Right lobe of liver (tissue), 4 donors: ENCODE data around the gene MAP2K4.

Source experiments
- CTCF ChIP-seq, 4 donors: fragments of 200-600 bp in 3 of 4; fragments of 450-650 bp in 1 of 4; IDR thresholded peaks; one replicate each; pipeline versions ENCODE4 v1.5.1 to v1.8.0; 2016 to 2022; ENCODE audit warnings: antibody characterized with exemption in 4 of 4, mild to moderate bottlenecking in 2 of 4
- POLR2A ChIP-seq: fragments of 450-650 bp; IDR thresholded peaks from one replicate; pipeline ENCODE4 v1.6.1; 2017; ENCODE audit warnings: antibody characterized with exemption, mild to moderate bottlenecking
- donor health status: DM: no; HTN: no; CAD: no.
- donor health status: DM: no; HTN: no; CAD: no.
- donor health status: DM: no; HTN: yes; CAD: no.

GRCh38 chr17:12035673-12036072 is 15.0 kb downstream of the MAP2K4 start:
- TF ChIP-seq POLR2A, result no peak
- TF ChIP-seq CTCF (IDR thresholded peaks at IDR 0.05), result no peak
